Measurements from ENCODE around the gene ARHGAP42.

Gene ARHGAP42

DNA sequence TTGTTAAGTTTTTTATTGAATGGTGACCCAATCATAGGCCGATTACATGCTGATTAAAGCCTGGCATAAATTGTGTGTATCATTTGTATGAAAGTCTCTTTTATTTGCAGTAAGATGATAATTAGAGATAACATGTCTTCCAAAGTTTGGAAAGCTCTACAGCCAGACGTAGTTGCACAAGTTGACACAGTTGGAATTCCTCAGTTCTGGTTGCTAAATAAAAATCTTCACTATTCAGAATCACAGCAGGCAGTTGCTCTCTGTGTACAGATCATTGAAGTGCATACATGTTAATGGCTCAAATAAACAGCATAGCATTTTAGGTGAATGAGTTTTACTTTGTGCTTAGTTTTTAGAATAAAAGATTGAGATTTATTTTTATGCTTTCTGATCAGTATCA lies 69.5 kb downstream of the ARHGAP42 start:
- no peaks in the 10 kb centered on the region for H4K20me1 ChIP-seq (ENCODE audit: insufficient read depth, low read length)
- H3K9me3 ChIP-seq (ENCODE audit: insufficient read depth, low read length, severe bottlenecking), result no peaks in the 10 kb centered on the region
- TF ChIP-seq EZH2 (IDR thresholded peaks at IDR 0.05; ENCODE audit: borderline replicate concordance, low read depth, low read length, severe bottlenecking), result no peak
- no peak for TF ChIP-seq CTCF (IDR thresholded peaks at IDR 0.05; ENCODE audit: borderline replicate concordance, extremely low read depth, low read length, poor library complexity, severe bottlenecking)
- H3K9ac ChIP-seq (ENCODE audit: low read depth, low read length), result no peak overlapping the region
- no peak overlapping the region for H3K4me3 ChIP-seq (ENCODE audit: low read depth in 1 of 2, low read length in 2 of 2)
- H3K4me1 ChIP-seq (ENCODE audit: insufficient read depth, low read length), result no peaks in the 10 kb centered on the region
- ATAC-seq (ENCODE audit: insufficient read depth, low read depth) (no peak), DNase-seq (no peak)
- H2AFZ ChIP-seq (ENCODE audit: low read depth, low read length), result no peak overlapping the region
- no peaks in the 10 kb centered on the region for H3K36me3 ChIP-seq (ENCODE audit: insufficient read depth, low read length)
- H3K27ac ChIP-seq (ENCODE audit: low read length), result no peak overlapping the region
- no peak overlapping the region for H3K4me2 ChIP-seq (ENCODE audit: insufficient read depth, low read length)
- H3K79me2 ChIP-seq (ENCODE audit: insufficient read depth, low read length), result no peaks in the 10 kb centered on the region
- no peaks in the 10 kb centered on the region for H3K27me3 ChIP-seq (ENCODE audit: insufficient read depth, low read length, poor library complexity)

DNA sequence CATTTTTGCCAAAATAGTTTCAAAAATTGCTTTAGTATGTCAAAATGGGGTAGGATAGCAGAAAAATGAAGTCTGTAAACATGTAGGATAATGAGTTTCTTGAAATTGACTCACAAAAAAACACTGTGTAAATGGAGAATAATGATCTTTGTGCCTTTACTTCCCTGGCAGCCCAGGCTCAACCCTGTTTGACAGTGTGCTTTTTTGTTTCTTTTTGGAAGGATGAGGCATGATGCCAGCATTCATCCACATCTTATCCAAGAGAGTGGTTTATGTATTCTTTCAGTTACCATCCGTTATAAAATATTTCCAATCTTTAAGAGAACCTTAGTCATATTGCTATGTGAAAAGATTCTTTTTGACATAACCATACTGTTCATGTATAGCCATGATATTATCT lies 70.6 kb downstream of the ARHGAP42 start:
- ATAC-seq (ENCODE audit: insufficient read depth, low read depth) (no peak), DNase-seq (no peak)

GRCh38 chr11:100759106-100759505 lies 72.0 kb downstream of the ARHGAP42 start:
- no peaks in the 10 kb centered on the region for H3K27me3 ChIP-seq (ENCODE audit: insufficient read depth, low read length, poor library complexity)
- H3K4me3 ChIP-seq (ENCODE audit: low read depth in 1 of 2, low read length in 2 of 2), result no peak overlapping the region
- H3K36me3 ChIP-seq (ENCODE audit: insufficient read depth, low read length), result no peaks in the 10 kb centered on the region
- no peaks in the 10 kb centered on the region for H3K4me1 ChIP-seq (ENCODE audit: insufficient read depth, low read length)
- H3K79me2 ChIP-seq (ENCODE audit: insufficient read depth, low read length), result no peaks in the 10 kb centered on the region
- TF ChIP-seq CTCF (IDR thresholded peaks at IDR 0.05; ENCODE audit: borderline replicate concordance, extremely low read depth, low read length, poor library complexity, severe bottlenecking), result no peak
- no peak overlapping the region for H2AFZ ChIP-seq (ENCODE audit: low read depth, low read length)
- DNase-seq, result no peak
- no peaks in the 10 kb centered on the region for H4K20me1 ChIP-seq (ENCODE audit: insufficient read depth, low read length)
- H3K9me3 ChIP-seq (ENCODE audit: insufficient read depth, low read length, severe bottlenecking), result no peaks in the 10 kb centered on the region
- no peak overlapping the region for H3K9ac ChIP-seq (ENCODE audit: low read depth, low read length)
- ATAC-seq (ENCODE audit: insufficient read depth, low read depth), result no peak
- no peak overlapping the region for H3K27ac ChIP-seq (ENCODE audit: low read length)
- H3K4me2 ChIP-seq (ENCODE audit: insufficient read depth, low read length), result no peak overlapping the region

More for the DNA sequence above, 70.6 kb downstream of the ARHGAP42 start:
- Histone ChIP-seq H3K27me3 (ENCODE audit: insufficient read depth, low read length, poor library complexity) (no peaks in the 10 kb centered on the region), H2AFZ (ENCODE audit: low read depth, low read length) (no peak overlapping the region), H3K27ac (ENCODE audit: low read length) (no peak overlapping the region), H3K9me3 (ENCODE audit: insufficient read depth, low read length, severe bottlenecking) (no peaks in the 10 kb centered on the region), H4K20me1 (ENCODE audit: insufficient read depth, low read length) (no peaks in the 10 kb centered on the region), H3K9ac (ENCODE audit: low read depth, low read length) (no peak overlapping the region), H3K4me2 (ENCODE audit: insufficient read depth, low read length) (no peak overlapping the region), H3K4me1 (ENCODE audit: insufficient read depth, low read length) (no peaks in the 10 kb centered on the region), H3K36me3 (ENCODE audit: insufficient read depth, low read length) (no peaks in the 10 kb centered on the region), H3K4me3 (ENCODE audit: low read depth in 1 of 2, low read length in 2 of 2) (no peak overlapping the region), H3K79me2 (ENCODE audit: insufficient read depth, low read length) (no peaks in the 10 kb centered on the region)
- TF ChIP-seq EZH2 (IDR thresholded peaks at IDR 0.05; ENCODE audit: borderline replicate concordance, low read depth, low read length, severe bottlenecking) (no peak), CTCF (IDR thresholded peaks at IDR 0.05; ENCODE audit: borderline replicate concordance, extremely low read depth, low read length, poor library complexity, severe bottlenecking) (no peak)

DNA sequence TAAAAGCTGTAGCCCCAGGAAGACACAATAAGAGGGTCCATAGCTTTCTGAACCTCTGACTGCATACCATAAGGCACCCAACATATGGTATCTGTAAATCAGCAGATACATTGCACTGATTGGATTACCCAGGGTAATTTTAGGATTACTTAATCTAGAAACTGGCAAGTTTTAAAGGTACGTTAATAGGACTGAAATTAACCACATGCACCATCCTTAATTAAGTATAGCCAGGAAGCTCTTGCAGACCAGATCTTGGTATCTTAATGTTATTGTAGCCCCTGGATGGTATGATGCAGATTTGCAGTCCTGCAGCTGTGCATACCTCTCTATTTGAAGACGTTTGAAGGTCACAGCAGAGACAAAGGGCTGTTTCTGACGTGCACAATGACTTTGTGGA lies 72.8 kb downstream of the ARHGAP42 start:
- H3K27me3 ChIP-seq (ENCODE audit: insufficient read depth, low read length, poor library complexity), result no peaks in the 10 kb centered on the region
- H3K9ac ChIP-seq (ENCODE audit: low read depth, low read length), result no peak overlapping the region
- DNase-seq (no peak), ATAC-seq (ENCODE audit: insufficient read depth, low read depth) (no peak)
- no peaks in the 10 kb centered on the region for H3K9me3 ChIP-seq (ENCODE audit: insufficient read depth, low read length, severe bottlenecking)
- H3K27ac ChIP-seq (ENCODE audit: low read length), result no peak overlapping the region
- H3K4me1 ChIP-seq (ENCODE audit: insufficient read depth, low read length), result no peaks in the 10 kb centered on the region
- H3K36me3 ChIP-seq (ENCODE audit: insufficient read depth, low read length), result no peaks in the 10 kb centered on the region
- H4K20me1 ChIP-seq (ENCODE audit: insufficient read depth, low read length), result no peaks in the 10 kb centered on the region
- no peaks in the 10 kb centered on the region for H3K79me2 ChIP-seq (ENCODE audit: insufficient read depth, low read length)
- no peak overlapping the region for H3K4me3 ChIP-seq (ENCODE audit: low read depth in 1 of 2, low read length in 2 of 2)
- no peak overlapping the region for H3K4me2 ChIP-seq (ENCODE audit: insufficient read depth, low read length)
- no peak overlapping the region for H2AFZ ChIP-seq (ENCODE audit: low read depth, low read length)
- TF ChIP-seq EZH2 (IDR thresholded peaks at IDR 0.05; ENCODE audit: borderline replicate concordance, low read depth, low read length, severe bottlenecking) (no peak), CTCF (IDR thresholded peaks at IDR 0.05; ENCODE audit: borderline replicate concordance, extremely low read depth, low read length, poor library complexity, severe bottlenecking) (no peak)

Data from DND-41 (cell line).